H1 (cell line): ENCODE results near the gene DAB2IP. TPM values are rescaled to one million over a fixed set of nuclear protein-coding genes. Genes with fewer than 3 reads are reported as not detected.

Source experiments
- KDM4A ChIP-seq: IDR thresholded peaks from one replicate; pipeline ENCODE4 v1.7.1; 2012; ENCODE audit warnings: low read depth, mild to moderate bottlenecking, moderate library complexity, low read length, inconsistent platforms; ENCODE audit not compliant: severe bottlenecking
- RFX5 ChIP-seq: IDR thresholded peaks from 2 replicates; pipeline ENCODE4 v1.6.1; 2011; ENCODE audit warnings: low read depth, low read length, improper control_type of control experiment, borderline replicate concordance
- TBP ChIP-seq: IDR thresholded peaks from 2 replicates; pipeline ENCODE4 v1.6.1; 2011; ENCODE audit warnings: low read depth, low read length, improper control_type of control experiment
- TCF12 ChIP-seq: IDR thresholded peaks from 2 replicates; pipeline ENCODE4 v1.6.1; 2011; ENCODE audit warnings: low read depth, mild to moderate bottlenecking, low read length
- polyA plus RNA-seq, 7 experiments: library from polyadenylated mRNA; depleted of rRNA in 3 of 7; stranded (reverse) in 5 of 7; unstranded in 2 of 7; fragments of >200 nt in 5 of 7; fragments of 200-250 nt in 2 of 7; gene quantifications; 1 replicate in 5 of 7; 2 replicates in 1 of 7; 4 replicates in 1 of 7; pipeline versions ENCODE4 v1.2.1 to v1.2.3, GENCODE V29; 2011 to 2013; ENCODE audit warnings: missing spikeins in 2 of 7, mixed read lengths in 2 of 7
- total RNA-seq: library from RNA; stranded (reverse); fragmentation: NEBNext Ultra II Directional; extraction: Animal tissue kit (Norgen Biotek cat#: 25700); gene quantifications from 2 replicates; pipeline ENCODE4 v1.2.1, GENCODE V29; 2021

Gene DAB2IP
- total and polyA plus RNA-seq, 2 of the 8 experiments (the other 6 are each of a cell fraction or from before 2014, with no cell fraction given): 19.7 to 39.5 TPM

- TF ChIP-seq KDM4A: no peak
- no peak for TF ChIP-seq RFX5
- TF ChIP-seq TCF12: no peak
- TF ChIP-seq TBP: no peak
Observed at GRCh38 chr9:121752929-121753328, 101.5 kb downstream of the DAB2IP start (continued).
